GM19328 (cell line): Measurements from ENCODE around the gene DEXI.
"Not testable (repeated sequence)": the region's sequence is repeated elsewhere in the genome, so short reads cannot be mapped to it uniquely, and the experiment has no call there.

Experiments
- ATAC-seq: cut with Tn5 transposase; IDR thresholded peaks from one replicate; pipeline ENCODE4 v1.9.1; 2021; ENCODE audit warnings: mild to moderate bottlenecking, moderate library complexity; ENCODE audit not compliant: unreplicated experiment

The DEXI gene

DNA sequence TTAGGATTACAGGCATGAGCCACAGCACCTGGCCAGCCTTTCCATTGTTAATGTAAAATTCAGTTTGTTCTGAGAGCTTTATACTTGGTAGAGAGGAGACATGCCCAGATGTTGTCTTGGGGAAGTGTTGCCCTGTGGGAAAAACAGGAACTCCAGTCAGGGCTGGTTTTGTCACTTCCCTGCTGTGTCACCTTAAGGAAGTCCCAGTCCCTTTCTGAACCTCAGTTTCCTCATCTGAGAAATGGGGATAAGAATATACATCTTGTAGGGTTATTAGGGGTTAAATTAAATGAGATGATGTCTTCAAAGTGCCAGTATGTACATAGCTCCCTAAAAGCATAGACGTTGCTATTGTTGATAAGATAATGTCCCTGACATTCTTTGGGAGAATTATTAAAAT, 27.3 kb upstream of the DEXI start:
- ATAC-seq, result no peak

DNA sequence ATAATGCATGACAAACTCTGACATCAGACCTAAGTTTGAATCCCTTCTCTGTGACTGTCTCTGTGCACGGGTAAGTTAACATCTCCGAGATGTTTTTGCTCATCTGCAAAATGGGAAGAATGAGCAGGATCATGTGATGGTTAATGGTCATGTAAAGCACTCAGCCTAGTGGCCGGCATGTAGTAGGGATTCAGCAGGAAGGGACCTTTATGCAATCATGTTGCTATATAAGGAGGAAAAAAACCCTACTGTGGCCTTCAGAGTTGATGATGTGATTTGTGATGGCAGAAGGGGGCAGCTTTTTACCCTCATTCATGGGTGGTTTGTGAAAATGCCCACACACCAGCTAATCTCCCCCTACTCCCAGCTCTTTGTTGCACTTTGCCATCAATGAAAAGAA, 26.2 kb upstream of the DEXI start:
- no peak for ATAC-seq

DNA sequence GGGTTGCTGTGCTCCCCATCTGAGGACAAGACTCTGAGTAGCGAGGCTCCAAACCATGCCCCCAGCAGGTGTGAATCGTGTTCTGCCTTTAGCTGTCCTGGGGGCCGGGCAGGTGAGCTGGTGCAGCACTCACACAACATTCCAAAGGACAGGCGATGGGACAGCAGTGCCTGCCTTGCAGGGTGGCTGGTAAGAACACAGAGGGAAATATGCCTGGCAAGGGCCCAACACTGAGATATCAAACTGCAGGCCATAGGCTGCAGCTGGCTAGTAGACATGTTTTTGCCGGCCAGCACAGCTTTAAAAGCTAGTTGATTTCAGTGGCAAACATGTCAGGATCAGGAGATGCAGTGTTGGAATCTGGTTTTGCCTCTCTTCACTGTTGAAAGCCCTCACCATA, 25.7 kb upstream of the DEXI start:
- no peak for ATAC-seq

DNA sequence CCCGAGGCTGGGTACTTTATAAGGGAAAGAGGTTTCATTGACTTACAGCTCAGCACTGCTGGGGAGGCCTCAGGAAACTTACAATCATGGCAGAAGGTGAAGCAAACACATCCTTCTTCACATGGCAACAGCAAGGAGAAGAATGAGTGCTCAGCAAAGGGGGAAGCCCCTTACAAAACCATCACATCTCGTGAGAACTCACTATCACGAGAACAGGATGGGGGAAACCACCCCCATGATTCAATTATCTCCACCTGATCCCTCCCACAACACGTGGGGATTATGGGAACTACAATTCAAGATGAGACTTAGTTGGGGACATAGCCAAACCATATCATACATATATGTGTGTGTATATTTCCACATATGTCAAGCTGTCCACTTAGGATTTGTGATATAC, 24.3 kb upstream of the DEXI start:
- not testable (repeated sequence) for ATAC-seq

DNA sequence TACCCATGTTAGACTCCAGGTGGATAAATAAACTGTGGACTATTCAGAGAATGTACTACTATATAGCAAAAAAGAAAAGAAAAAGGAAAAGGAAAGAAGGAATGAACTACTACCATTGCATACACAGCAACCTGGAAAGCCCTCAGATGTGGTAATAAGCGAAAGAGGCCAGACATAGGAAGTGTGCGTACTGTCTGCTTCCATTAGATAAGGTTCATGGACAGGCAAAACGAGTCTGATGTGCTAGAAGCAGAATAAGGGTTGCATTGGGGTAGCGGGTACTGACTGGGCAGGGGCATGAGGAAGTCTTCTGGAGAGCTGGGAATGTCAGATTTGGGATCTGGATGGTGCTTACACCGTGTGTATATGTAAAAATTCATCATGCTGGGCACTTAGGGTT, 23.9 kb upstream of the DEXI start:
- ATAC-seq, result no peak

DNA sequence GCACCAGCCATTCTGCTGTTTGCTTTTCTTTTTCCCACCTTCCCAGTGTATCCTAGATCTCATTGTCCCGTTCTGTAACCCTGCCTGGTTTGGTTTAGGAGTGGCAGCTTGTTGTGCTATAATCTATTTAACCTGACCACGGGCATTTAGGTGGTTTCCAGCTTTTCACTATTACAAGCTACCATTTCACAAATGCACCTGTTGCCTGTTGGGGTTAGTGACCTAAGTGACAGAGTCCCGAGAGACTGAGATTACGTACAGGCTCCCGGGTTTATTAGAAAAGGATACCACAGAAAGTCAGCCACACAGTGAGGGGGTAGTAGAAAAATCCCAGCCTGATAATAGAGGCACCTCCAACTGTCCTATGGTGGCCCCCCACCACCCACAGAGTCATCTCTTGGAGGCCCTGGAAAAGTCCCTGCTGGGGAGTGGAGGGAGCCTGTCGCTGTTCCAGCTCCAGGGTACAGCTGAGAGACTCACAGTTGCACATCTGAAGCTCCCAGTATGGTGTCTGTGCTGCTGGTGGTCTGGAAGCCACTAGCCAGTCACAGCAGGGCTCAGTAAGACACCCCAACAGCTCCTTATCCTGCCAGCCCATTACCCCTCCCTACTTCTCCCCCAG, 23.3 kb upstream of the DEXI start:
- peak; percentile 53 for ATAC-seq

DNA sequence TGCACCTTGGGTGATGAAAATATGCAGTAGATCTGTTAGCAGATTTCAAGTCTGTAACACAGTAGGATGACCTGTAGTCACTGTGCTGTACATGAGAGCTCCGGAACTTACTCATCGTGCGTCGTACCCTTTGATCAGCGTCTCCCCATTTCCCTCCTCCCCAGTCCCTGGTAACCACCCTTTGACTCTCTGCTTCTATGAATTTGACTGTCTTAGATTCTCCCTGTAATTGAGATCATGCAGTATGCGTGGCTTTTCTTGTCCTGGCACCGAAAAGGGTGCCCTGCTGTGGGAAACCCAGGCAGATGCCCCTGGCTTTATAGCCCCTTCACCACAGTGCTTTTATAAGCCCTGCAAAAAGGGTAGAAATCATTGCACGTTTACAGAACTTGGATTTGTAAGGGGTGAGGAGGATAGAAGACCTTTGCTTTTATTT, 22.6 kb upstream of the DEXI start:
- ATAC-seq, result no peak

DNA sequence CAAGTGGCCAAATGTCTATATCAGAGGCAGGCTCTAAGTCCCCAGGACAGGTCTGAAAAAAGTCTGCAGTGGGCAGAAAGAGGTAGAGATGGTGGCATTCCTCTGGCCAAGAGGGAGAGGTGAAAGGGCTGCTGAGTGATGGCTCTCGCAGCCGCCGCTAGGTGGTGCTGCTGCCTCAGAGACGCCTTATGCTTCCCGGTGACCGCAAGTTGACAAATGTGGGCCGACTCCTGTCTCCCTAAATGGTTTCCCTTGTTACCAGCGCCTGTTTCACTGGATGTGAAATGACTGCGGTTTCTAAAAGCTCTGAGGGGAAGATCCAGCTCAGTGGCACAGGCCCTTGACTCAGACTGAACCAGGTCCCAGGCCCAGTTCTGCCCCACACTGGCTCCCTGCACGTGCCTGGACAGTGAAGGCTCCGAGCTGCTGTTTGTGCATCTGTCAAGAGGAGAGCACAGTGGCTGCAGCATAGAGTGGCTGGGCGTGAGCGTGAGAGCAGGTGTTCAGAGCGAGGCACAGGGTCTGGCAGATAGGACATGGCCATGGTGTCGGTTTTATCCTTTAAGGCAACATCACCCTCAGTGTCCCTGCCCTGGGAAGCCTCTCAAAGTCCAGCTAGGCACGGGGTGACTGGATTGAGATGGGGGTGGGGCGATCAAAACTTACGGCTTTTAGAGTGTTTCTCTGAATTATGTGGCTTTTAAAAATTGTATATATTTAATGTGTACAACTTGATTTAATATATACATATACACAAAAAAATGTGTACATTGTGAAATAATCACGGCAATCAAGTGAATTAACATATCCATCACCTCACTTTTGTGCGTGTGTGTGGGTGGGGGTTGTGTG, 22.0 kb upstream of the DEXI start:
- no peak for ATAC-seq

DNA sequence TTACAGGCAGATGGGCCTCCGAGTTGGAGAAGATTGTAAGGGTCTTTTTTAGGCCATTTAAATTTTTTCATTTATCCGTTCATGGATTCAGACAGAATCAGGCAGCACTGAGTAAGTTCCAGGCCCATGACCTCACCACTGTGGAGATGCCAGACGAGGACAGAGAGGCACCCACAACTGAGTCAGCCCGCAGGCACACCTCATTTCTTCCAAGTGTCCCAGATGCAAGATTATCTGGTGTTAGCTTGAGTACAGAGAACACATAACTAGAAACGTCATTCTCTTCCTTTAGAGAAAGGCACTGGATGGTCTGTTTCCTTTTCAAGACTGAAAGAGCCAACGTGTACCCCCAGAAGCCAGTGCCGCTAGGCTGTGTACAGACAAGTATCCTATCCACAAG, 19.0 kb upstream of the DEXI start:
- no peak for ATAC-seq

DNA sequence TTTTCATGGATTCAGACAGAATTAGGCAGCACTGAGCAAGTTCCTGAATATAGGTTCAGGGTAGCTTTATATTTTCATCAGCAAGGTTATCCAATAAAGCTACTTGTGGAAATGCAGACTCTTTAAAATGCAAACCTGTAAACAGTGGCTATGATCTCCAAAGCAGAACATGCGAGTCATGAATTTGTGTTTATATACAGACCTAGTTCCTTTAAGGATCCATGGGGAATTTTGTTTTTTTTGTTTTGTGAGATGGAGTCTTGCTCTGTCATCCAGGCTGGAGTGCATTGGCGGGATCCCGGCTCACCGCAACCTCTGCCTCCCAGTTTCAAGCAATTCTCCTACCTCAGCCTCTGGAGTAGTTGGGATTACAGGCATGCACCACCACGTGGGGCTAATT, 16.9 kb upstream of the DEXI start:
- ATAC-seq, result no peak

DNA sequence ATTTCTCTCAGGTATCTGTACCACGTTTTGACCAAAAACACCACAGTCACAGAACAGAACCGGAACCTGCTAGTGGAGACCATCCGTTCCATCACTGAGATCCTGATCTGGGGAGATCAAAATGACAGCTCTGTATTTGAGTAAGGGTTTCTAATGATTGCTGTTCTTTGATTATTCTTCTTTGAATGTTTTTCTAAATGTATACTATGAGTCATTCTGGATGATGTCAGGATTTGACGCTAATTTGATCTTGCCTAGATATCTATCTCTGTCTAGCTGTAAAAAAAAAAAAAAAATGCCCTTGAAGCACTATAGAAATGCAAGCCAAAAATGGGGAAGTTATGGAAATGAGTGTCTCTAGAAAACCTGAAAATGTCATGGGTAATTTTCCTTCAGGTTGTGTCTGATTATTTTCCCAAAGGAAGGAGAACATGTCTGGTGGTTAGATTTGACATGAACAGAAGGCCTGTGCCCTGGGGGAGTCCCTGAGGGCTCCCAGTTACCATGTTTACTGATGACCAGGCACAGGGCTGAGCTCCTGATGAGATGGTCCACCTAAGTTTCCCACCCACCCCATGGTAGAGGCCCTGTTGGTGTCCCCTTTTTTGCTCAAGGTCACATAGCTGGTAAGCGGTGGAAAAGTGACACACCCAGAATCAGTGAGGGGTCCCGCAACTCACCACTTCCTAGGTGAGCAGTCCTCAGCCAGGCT, 15.7 kb upstream of the DEXI start:
- no peak for ATAC-seq

DNA sequence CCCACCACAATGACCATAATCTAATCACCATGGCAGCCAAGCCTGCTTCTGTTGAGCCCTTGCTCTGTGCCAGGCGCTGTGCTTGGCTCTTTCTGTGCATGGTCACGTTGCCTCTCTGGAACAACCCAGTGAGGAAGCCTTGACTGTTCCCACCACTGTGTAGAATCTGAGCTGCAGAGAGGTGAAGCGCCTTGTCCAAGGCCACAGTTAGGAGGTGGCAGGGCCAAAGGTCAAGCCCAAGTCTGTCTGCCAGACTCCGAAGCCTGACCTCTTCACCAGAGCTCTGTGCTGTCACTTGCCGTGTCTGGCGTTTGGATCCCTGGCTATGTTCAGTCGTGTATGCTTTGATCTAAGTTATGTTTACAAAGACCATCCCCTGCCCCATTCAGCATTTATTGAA, 12.6 kb upstream of the DEXI start:
- ATAC-seq, result no peak

DNA sequence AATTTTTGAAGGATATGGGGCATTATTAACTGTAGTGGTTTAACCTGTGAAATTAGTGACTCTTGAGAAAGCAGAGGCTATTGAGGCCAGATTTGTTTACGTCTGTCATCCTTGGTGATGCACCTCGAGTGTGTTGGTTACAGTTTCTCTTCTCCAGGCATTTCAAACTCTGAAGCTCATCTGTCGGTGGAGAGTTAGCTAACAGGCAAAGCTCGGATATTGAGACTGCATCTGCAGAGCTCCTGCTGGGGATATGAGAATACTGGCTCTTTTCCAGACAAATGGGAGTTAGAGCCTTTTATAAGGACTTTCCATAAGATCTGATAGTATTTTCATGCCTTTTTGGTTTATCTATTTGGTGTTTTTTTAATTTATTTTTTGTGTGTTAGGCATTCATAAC, 8.8 kb upstream of the DEXI start:
- no peak for ATAC-seq

DNA sequence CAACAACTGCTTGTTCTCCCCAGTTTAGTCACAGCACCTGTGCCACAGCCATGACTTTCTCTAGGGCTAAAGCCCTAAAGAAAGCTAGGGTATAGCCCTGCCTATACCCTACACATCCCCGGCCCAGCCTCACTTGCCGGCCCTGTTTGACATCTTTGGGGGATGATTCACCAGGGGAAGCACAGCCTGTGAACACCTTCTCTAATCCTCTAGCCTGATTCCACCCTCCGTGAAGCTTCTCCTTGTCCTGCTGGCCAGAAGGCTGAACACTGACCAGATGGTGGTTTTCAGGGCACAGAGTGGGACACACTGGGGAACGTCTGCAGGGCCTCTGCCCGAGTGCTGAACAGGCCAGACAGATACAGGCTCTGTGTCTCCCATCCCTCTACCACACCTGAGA, 8.1 kb upstream of the DEXI start:
- ATAC-seq, result no peak

DNA sequence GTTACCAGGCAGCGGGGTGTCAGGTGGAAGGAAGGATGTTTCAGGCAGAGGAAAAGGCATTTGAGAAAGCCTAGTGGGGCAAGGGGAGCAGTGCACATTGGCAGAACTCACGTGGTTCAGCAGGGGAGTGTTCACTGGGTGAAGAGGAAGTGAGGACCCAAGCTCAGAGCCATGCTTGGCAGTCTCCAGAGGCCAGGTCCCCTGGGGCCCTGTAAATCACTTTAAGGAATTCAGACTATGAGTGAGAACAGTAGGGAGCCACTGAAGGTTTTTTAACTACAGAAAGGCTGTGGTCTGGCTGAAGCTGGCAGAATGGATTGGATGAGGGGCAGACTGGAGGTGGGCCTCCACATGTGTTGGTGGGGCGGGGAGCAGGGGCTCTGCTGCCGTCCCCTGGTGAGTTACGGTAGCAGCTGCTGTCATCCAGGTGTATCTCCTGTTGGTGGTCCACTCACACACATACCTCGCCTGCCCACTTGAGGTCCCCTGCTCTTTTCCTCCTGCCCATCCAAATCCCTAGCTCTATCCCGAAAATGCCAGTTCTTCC, 7.2 kb upstream of the DEXI start:
- ATAC-seq, result peak; percentile 63

DNA sequence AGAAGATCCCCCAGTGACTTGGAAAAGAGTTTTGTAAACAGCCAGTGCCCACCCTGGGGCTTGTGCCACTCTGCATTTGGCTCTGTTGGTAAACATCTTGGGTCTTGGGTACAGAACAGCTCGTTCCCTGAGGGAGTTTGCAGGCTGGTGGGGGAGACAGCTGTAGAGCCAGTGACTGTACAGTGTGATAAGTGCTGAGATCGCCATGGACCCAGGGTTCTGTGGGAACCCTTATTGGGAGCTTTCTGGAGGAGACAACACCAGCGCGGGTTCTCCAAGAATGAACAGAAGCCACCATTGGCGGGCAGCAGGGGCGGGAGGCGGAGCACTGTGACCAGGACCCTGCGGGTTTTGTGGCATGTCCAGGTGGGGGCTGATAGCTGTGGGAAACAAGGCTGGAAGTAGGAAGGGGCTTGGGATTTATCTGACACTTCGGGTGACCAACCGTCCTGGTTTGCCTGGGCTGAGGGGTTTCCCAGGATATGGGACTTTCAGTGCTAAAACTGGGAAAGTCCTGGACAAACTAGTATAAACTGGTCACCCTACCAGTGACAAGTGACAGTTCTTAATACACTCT, 5.0 kb upstream of the DEXI start:
- no peak for ATAC-seq

DNA sequence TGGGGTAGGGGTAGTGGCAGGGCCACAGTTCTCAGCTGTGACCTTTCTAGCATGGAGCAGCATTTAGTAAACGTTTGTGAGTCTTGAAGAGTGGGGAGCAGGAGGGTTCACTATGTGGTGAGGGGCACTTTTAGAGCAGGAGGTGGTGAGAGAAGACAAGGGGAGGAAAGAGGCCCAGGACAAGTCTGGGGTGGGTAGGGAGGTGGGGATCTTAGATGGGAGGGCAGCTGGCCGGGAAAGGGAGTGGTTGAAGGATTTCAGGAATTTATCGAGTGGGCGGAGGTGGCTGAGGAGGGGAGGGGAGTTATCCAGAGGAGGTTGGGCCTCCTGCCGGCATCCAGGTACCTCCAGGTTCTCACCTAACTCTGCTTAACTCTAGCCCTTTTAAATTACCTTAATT, 4.0 kb upstream of the DEXI start:
- no peak for ATAC-seq

DNA sequence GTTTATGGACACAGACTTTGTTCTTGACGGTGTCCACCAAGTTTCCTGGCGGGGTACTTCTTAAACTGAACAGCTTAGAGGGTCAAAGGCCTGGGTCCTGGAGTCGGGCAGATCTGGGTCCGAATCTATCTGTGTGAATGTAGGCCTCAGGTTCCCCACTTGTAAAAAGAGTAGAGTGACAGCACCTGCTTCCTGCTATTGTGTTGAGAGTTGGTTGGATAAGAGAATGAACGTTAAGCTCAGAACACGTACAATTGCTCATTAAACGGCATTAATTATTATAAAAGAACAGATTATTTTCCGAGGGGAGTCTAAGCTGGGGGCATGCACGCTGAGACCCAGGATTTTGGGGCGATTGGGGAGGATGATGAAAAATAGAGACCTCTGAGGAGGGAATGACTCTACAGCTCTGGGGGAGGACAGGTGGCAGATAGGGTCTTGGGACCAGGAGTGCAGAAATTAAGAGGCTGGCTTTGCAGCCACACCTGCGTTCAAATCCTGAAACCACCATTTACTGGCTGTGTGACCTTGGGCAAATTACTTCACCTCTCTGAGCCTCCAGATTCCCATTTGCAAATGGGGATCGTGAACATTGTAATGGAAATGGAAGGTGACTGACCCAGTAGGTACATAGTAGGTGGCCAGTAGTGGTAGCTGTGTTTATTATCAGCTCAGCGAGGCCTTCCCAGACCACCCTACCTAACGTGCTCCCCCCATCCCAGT, 3.0 kb upstream of the DEXI start:
- no peak for ATAC-seq

DNA sequence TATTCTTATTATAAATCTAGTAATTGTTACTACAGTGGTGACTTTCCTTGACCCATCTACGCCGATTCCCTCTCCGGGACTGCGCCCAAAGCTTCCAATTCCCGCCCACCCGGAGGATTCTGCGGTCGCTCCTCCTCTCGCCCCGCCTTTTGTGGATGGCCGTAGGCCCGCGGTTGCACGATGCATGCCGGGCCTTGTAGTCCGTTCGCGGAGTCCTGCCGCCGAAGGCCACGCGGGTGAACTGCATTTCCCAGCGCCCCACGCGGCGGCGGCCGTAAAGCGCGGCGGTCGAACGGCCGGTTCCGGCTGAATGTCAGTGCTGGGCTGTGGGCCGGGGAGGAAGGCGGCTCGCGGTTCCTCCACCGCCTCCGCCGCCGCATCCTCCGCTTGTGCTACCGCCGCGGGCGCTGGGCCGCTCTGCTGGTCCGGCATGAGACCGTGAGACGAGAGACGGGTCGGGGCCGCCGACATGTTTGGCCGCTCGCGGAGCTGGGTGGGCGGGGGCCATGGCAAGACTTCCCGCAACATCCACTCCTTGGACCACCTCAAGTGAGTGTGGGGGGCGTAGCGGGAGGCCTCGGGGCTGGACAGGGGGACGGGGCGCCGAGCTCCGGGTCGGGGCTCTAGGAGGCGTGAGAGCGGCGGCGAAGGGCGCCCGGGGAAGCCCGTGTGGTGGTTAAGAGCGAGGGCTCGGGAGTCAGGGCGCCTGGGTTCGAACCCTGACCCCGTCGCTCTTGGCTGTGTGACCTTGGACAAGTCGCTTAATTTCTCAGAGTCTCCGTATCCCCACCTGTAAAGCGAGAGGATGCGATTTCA, 2.2 kb upstream of the DEXI start, which contains the start of gene CLEC16A:
Gene CLEC16A (plus strand): TSS at position 316 of the 816 bp plus-strand sequence. CDS start 154 bp downstream, at position 470.
- peak; percentile 69 for ATAC-seq

DNA sequence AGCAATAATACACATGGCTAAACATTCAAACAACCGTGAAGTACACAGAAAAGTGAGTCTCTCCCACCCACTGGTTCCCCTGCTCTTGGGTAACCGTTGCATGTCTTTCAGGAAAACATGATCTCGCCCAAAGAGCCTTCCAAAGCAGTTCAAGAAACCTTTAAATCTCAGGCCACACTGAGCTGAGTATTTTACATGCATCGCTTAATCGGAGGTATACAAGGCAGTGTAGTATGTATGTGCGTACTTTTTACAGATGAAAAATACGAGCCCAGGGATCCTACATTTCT, 741 bp upstream of the DEXI start:
- ATAC-seq, result no peak
